HG02981 (cell line): ENCODE data around the gene TNPO2.
"Not testable (repeated sequence)": the region's sequence is repeated elsewhere in the genome, so short reads cannot be mapped to it uniquely, and the experiment has no call there.

Experiments used
- ATAC-seq: cut with Tn5 transposase; IDR thresholded peaks from one replicate; pipeline ENCODE4 v1.9.1; 2021; ENCODE audit warnings: mild to moderate bottlenecking, moderate library complexity; ENCODE audit not compliant: unreplicated experiment

TNPO2 gene

GRCh38 chr19:12678039-12678438, 45.7 kb downstream of the TNPO2 start:
- ATAC-seq, result not testable (repeated sequence)

GRCh38 chr19:12676928-12677327, 46.8 kb downstream of the TNPO2 start:
- ATAC-seq, result no peak

- no peak for ATAC-seq
Measured at GRCh38 chr19:12676384-12676792, 47.3 kb downstream of the TNPO2 start.

GRCh38 chr19:12675940-12676339, 47.8 kb downstream of the TNPO2 start:
- ATAC-seq, result no peak

GRCh38 chr19:12675399-12675798, 48.3 kb downstream of the TNPO2 start:
- ATAC-seq, result no peak

- no peak for ATAC-seq
Measured at GRCh38 chr19:12672744-12673143, 51.0 kb downstream of the TNPO2 start.

GRCh38 chr19:12670159-12670928, 53.4 kb downstream of the TNPO2 start:
- no peak for ATAC-seq

- ATAC-seq, result no peak
Measured at GRCh38 chr19:12669270-12670158, 54.2 kb downstream of the TNPO2 start.

GRCh38 chr19:12668932-12669269, 54.8 kb downstream of the TNPO2 start:
- ATAC-seq, result no peak

- ATAC-seq, result no peak
Measured at GRCh38 chr19:12668346-12668745, 55.4 kb downstream of the TNPO2 start.

GRCh38 chr19:12667731-12668302, 55.9 kb downstream of the TNPO2 start:
- ATAC-seq, result no peak

- ATAC-seq, result peak; percentile 44
Measured at GRCh38 chr19:12666265-12667048, 57.3 kb downstream of the TNPO2 start, which contains the start of the genes MAN2B1 and WDR83. Gene MAN2B1, minus strand, starts transcription at chr19:12666742. Its CDS starts 41 bp downstream, at chr19:12666701. Gene WDR83, plus strand, starts transcription at chr19:12666807. Its CDS starts 2,984 bp downstream, at chr19:12669791.

GRCh38 chr19:12665671-12666264, 58.0 kb downstream of the TNPO2 start:
- ATAC-seq, result no peak

- ATAC-seq, result no peak
Measured at GRCh38 chr19:12665281-12665573, 58.5 kb downstream of the TNPO2 start.

GRCh38 chr19:12664406-12665280, 59.1 kb downstream of the TNPO2 start:
- no peak for ATAC-seq

GRCh38 chr19:12660980-12661379, 62.8 kb downstream of the TNPO2 start:
- no peak for ATAC-seq

GRCh38 chr19:12657966-12658365, 65.8 kb downstream of the TNPO2 start:
- ATAC-seq, result no peak

GRCh38 chr19:12656899-12657571, 66.7 kb downstream of the TNPO2 start:
- no peak for ATAC-seq

GRCh38 chr19:12655546-12655945, 68.2 kb downstream of the TNPO2 start:
- ATAC-seq, result no peak
